ENCODE data around the gene TSHZ2. TPM values are rescaled to one million over a fixed set of nuclear protein-coding genes. Genes with fewer than 3 reads are reported as not detected.
A peak's percentile ranks its signal among the peaks of the same experiment; 100 is the strongest.

Gene TSHZ2
- total RNA-seq, 4 donors from 2014 or later, result 10.3 to 15.0 (median 12.9) TPM

- DNase-seq (ENCODE audit: extremely low spot score), result peak; percentile 17
- no peaks in the 10 kb centered on the region for H3K27me3 ChIP-seq
- no peak overlapping the region for H3K4me3 ChIP-seq
- H3K36me3 ChIP-seq, result no peaks in the 10 kb centered on the region
- WGBS, result 90% methylated on average over 3 of the region's 3 CpGs
- intact Hi-C loops (cut with DNase I), result no loop called here
- TF ChIP-seq EP300 (IDR thresholded peaks at IDR 0.05) (no peak), POLR2A (IDR thresholded peaks at IDR 0.05; ENCODE audit: low read depth) (no peak), POLR2AphosphoS5 (IDR thresholded peaks at IDR 0.05) (no peak), CTCF (IDR thresholded peaks at IDR 0.05) (no peak)
- no peak overlapping the region for H3K27ac ChIP-seq (replicated peaks in 1 of 4)
- H3K4me1 ChIP-seq, result peaks cover 0 to 9% (median 3%) of the 10 kb centered on the region in 4 donors
- no peaks in the 10 kb centered on the region for H3K9me3 ChIP-seq
These were observed 188.9 kb downstream of the TSHZ2 start for GRCh38 chr20:53161073-53161472.

DNA sequence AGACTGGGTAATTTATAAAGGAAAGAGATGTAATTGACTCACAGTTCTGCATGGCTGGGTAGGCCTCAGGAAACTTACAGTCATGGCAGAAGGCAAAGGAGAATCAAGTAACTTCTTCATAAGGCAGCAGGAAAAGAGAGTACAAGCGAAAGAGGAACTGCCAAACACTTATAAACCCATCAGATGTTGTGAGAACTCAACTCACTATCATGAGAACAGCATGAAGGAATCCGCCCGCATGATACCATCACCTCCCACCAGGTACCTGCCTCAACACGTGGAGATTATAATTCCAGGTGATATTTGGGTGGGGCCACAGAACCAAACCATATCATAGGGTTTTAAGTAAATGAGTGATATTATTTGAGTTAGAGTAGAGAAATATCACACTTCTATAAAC lies 189.3 kb downstream of the TSHZ2 start:
- Histone ChIP-seq H3K36me3 (no peaks in the 10 kb centered on the region), H3K27me3 (no peaks in the 10 kb centered on the region), H3K27ac (replicated peaks in 1 of 4) (peak overlapping the region in 2 of 4 donors; percentile 5 to 14), H3K4me3 (no peak overlapping the region), H3K9me3 (no peaks in the 10 kb centered on the region), H3K4me1 (peaks cover 0 to 9% (median 3%) of the 10 kb centered on the region in 4 donors)
- peak; percentile 5 for DNase-seq (ENCODE audit: extremely low spot score)
- 86% methylated on average over 4 of the region's 4 CpGs for WGBS
- intact Hi-C loops (cut with DNase I), result no loop called here
- TF ChIP-seq EP300 (IDR thresholded peaks at IDR 0.05), result no peak
- no peak for TF ChIP-seq POLR2A (IDR thresholded peaks at IDR 0.05; ENCODE audit: low read depth)
- no peak for TF ChIP-seq POLR2AphosphoS5 (IDR thresholded peaks at IDR 0.05)
- no peak for TF ChIP-seq CTCF (IDR thresholded peaks at IDR 0.05)

- Histone ChIP-seq H3K27ac (replicated peaks in 1 of 4) (peak overlapping the region in 3 of 4 donors; percentile 5 to 48 (median 23)), H3K27me3 (no peaks in the 10 kb centered on the region), H3K9me3 (no peaks in the 10 kb centered on the region), H3K4me1 (peaks cover 0 to 9% (median 3%) of the 10 kb centered on the region in 4 donors), H3K4me3 (peak overlapping the region in 2 of 4 donors; percentile 12 to 29), H3K36me3 (no peaks in the 10 kb centered on the region)
- no peak for DNase-seq (ENCODE audit: extremely low spot score)
- TF ChIP-seq POLR2A (IDR thresholded peaks at IDR 0.05; ENCODE audit: low read depth), result no peak
- peak in 1 of 2 donors; percentile 15 for TF ChIP-seq POLR2AphosphoS5 (IDR thresholded peaks at IDR 0.05)
- TF ChIP-seq CTCF (IDR thresholded peaks at IDR 0.05), result no peak
- intact Hi-C loops (cut with DNase I), result no loop called here
- WGBS, result 25% methylated on average over 13 of the region's 13 CpGs
These were observed 190.2 kb downstream of the TSHZ2 start for GRCh38 chr20:53162251-53162835.

DNA sequence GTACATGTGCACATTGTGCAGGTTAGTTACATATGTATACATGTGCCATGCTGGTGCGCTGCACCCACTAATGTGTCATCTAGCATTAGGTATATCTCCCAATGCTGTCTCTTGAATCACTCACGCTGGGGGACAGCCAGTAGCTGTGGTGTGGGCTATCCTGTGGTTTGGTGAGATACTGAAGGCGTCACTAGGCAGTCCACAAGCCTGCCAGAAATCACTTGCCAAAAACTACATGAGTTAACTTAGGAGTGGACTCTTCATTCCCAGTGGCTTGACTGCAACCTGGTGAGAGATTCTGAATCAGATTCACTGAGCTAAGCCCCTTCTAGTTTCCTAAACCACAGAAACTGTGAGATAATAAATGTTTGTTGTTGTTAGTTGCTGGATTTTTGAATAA lies 191.3 kb downstream of the TSHZ2 start:
- no peak overlapping the region for H3K4me3 ChIP-seq
- no peaks in the 10 kb centered on the region for H3K36me3 ChIP-seq
- H3K27me3 ChIP-seq, result no peaks in the 10 kb centered on the region
- 83% methylated on average over 3 of the region's 3 CpGs for WGBS
- H3K27ac ChIP-seq (replicated peaks in 1 of 4), result no peak overlapping the region
- H3K9me3 ChIP-seq, result no peaks in the 10 kb centered on the region
- no peak for TF ChIP-seq POLR2A (IDR thresholded peaks at IDR 0.05; ENCODE audit: low read depth)
- no peak for TF ChIP-seq CTCF (IDR thresholded peaks at IDR 0.05)
- no peak for TF ChIP-seq EP300 (IDR thresholded peaks at IDR 0.05)
- TF ChIP-seq POLR2AphosphoS5 (IDR thresholded peaks at IDR 0.05), result no peak
- intact Hi-C loops (cut with DNase I), result no loop called here
- DNase-seq (ENCODE audit: extremely low spot score), result peak; percentile 66
- H3K4me1 ChIP-seq, result peaks cover 0 to 9% (median 3%) of the 10 kb centered on the region in 4 donors

DNA sequence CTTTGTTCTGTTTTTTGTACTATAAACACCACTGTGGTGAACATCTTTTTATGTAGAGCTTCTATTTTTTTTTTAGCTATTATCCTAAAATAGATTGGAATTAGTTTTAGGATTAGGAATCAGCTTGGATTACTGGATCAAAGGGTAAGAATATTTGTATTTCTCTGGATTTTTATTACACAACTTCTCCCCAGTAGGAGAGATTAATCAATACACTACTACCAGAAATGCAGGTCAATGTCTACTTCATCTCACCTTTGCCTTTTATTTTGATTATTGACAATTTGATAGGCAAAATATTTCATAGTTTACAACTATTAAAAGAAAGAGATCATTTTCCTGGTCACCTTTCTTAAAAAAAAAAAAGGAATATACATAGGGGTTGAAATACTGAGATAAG lies 191.9 kb downstream of the TSHZ2 start:
- intact Hi-C loops (cut with DNase I), result no loop called here
- Histone ChIP-seq H3K27me3 (no peaks in the 10 kb centered on the region), H3K36me3 (no peaks in the 10 kb centered on the region), H3K4me1 (peaks cover 0 to 9% (median 3%) of the 10 kb centered on the region in 4 donors), H3K4me3 (no peak overlapping the region), H3K27ac (replicated peaks in 1 of 4) (no peak overlapping the region), H3K9me3 (no peaks in the 10 kb centered on the region)
- TF ChIP-seq POLR2AphosphoS5 (IDR thresholded peaks at IDR 0.05), result no peak
- no peak for TF ChIP-seq EP300 (IDR thresholded peaks at IDR 0.05)
- no peak for TF ChIP-seq POLR2A (IDR thresholded peaks at IDR 0.05; ENCODE audit: low read depth)
- no peak for TF ChIP-seq CTCF (IDR thresholded peaks at IDR 0.05)
- DNase-seq (ENCODE audit: extremely low spot score), result no peak

All from esophagus muscularis mucosa (tissue), 4 donors.